LoVo (cell line): Measurements from ENCODE around the gene OR12D1.
"Not testable (repeated sequence)": the region's sequence is repeated elsewhere in the genome, so short reads cannot be mapped to it uniquely, and the experiment has no call there.

Experiments used
- DNase-seq: peaks from one replicate; pipeline ENCODE4 v3.0.0-alpha.2; 2016; ENCODE audit warnings: low spot score

Gene OR12D1

DNA sequence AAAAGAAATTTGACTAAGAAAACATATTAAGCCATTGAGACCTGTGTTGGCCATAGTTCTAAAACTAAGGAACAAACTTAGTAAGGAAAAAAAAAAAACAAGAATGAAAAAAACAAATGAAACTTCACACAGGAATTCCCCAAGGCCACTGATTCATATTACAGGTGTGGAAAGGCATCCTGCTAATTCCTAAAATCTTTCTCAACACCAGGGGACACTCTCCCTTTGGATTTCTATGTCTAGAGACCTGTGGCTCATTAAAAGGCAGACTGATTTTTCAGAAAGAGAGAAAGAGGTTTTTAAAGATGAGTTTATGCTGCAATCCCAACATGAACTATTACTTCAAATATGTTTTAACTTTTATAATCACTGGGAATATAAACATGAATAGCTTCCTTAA lies at the start of gene OR12D1:
OR12D1 (plus strand) TSS at position 341 of the 400 bp plus-strand sequence.
- DNase-seq = no peak

- no peak for DNase-seq
Measured at GRCh38 chr6:29368765-29369164, 46.0 kb upstream of the OR12D1 start, which contains the start of gene OR5V1. TSS of gene OR5V1 (minus strand) at chr6:29368865. CDS start at chr6:29356195, 12,670 bp downstream.

- no peak for DNase-seq
Measured at GRCh38 chr6:29375191-29375590, 39.5 kb upstream of the OR12D1 start, which contains the start of gene OR12D3. TSS of gene OR12D3 (minus strand) at chr6:29375291. CDS start at chr6:29375287, 4 bp downstream.

DNA sequence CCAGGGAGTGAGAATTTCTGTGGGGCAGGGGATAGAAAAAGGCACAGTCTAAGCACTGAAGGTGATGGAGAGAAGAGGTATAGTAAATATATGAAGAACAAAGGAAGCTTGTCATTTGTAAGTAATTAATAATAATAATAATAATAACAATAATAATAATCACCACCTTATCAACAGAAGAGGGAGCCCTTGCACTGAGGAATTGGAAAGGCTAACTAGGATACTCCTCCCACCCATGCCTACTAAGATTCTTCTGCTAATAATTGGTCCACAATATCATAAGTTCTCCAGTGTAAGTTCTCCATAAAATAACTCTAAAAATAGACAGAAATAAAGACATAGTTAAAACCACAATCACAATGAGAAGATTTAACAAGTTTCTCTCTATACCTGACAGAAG lies 38.7 kb upstream of the OR12D1 start:
- DNase-seq = no peak

GRCh38 chr6:29388533-29388932 lies 26.2 kb upstream of the OR12D1 start:
- DNase-seq = no peak

DNA sequence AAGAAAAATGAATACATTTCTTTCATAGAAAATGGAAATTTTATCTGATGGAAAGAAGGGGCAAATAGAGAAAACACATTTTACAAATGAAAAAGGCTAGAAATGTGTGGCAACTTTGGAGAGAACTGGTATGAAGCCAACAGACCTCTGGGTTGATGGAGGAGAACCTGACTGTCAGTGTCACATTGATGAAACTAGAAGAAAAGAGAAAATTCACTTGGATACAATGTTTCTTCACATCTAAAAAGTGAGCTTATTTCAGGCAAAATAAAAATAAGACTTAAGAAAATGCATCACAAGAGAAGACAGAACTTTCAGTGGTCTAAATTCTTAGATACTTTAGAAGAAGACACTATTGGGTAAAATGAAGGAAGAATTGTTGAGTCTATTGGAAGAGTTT lies 19.4 kb upstream of the OR12D1 start, which contains the start of gene OR12D2:
OR12D2 (plus strand) TSS at position 301 of the 400 bp plus-strand sequence. CDS start 1,069 bp downstream, outside the sequence.
- no peak for DNase-seq

DNA sequence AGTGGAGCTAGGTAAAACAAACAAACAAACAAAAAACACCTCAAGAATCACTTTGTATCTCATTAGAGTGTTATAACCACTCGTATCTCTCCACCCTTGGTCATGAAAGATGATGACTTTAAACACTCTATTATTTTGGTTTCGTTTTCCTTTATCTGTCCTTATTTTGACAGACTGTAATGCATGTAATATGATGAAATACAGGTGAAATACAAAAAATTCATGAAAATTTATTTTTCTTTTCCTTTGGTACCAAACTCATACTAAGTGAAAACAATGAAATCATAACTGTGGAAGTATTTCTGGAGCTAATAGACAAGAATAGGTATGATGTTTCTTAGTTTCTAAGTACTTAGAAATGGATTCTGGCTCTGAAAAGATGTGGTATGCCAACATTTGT lies 15.2 kb upstream of the OR12D1 start:
- DNase-seq = no peak

- DNase-seq = no peak
Measured at GRCh38 chr6:29403801-29404200, 10.9 kb upstream of the OR12D1 start.

DNA sequence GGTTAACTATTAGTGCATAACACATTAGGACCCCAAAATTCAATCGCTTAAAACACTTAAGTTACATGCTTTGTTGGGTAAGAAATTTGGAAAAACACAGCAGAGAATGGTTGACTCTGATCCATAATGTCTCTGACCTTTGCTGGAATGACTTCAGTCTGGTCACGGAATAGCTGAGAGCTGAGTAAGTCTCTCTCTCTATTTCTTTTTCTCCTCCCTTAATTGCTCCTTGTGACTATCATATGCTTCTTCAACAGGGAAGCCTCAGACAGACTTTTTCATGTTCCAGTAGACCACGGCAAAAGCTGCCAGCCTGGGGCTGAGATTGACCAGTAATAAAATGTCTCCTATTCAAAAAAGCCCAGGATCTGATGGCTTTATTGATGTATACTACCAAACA lies 4.8 kb downstream of the OR12D1 start:
- DNase-seq = no peak

- no peak for DNase-seq
Measured at GRCh38 chr6:29424168-29424567, 9.4 kb downstream of the OR12D1 start.

- no peak for DNase-seq
Measured at GRCh38 chr6:29424575-29424974, 9.8 kb downstream of the OR12D1 start.

DNA sequence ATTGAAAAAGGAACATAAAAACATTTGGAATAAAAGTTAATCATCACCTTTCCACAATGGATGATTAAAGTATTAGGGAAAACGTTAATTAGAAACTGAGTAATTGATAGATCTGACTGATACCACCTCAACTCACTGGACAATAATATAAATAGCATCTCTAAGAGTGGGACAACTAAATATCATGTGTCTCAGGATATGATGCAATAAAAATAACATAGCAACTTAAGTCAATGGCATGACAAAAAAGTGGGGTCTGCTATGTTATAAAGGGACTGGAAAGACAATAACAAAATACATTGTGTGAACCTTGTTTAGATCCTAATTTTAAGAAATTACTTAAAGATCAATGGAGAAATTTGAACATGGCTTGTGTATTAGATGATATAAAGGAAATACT lies 10.3 kb downstream of the OR12D1 start:
- no peak for DNase-seq

DNA sequence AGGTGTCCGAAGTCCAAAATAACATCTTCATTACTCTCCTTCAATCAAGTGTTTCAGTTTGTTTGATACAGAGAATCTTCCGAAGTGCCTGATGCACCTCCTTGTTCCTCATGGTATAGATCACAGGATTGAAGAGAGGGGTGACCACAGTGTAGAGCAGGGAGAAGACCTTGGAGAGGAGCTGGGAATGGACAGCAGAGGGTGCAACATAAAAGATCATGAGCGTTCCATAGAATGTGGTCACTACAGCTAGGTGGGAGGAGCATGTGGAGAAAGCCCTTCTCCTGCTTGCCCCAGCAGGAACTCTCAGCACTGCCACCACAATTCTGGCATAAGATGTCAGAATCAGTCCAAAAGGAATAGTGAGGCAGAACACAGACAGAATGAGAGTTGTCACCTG lies 11.9 kb downstream of the OR12D1 start:
- DNase-seq = no peak

DNA sequence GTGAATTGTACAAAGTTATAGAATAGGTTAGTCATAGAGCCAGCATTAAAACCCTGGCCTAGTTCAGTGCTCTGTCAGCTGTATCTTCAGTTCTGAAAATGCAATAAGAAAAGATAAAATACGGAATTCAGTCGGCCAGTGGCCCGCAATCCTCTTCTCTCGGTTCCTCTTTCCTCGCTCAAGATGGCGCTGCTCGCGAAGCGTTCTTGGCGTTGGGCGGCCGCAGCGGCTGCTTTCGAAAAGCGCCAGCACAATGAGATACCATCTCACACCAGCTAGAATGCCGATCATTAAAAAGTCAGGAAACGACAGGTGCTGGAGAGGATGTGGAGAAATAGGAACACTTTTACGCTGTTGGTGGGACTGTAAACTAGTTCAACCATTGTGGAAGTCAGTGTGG lies 22.0 kb downstream of the OR12D1 start:
- not testable (repeated sequence) for DNase-seq

- DNase-seq = no peak
Measured at GRCh38 chr6:29439006-29439405, 24.3 kb downstream of the OR12D1 start, which contains the start of gene OR10C1. TSS of gene OR10C1 (plus strand) at chr6:29439306. CDS start at chr6:29440016, 710 bp downstream.

DNA sequence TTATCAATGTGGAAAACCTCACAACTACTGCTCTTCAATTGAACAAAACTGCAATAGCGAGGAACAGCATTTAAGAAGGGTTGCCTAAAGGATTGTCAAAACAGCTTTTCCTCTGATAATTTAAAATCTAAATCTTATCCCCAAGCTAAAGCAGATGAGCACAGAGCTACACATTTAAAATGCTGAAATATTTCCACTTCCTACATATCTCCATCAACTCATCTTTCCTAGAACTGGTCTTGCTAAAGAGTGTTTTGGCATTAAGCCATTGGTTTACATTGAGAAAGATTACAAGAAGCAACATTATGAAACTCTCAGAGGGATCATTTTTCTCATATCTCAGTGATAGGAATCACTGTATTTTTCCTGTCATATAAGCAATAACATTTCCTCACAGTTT lies 28.0 kb downstream of the OR12D1 start:
- no peak for DNase-seq

- DNase-seq = not testable (repeated sequence)
Measured at GRCh38 chr6:29444031-29444430, 29.3 kb downstream of the OR12D1 start.

GRCh38 chr6:29447670-29448069 lies 32.9 kb downstream of the OR12D1 start:
- no peak for DNase-seq

GRCh38 chr6:29451471-29452193 lies 36.9 kb downstream of the OR12D1 start:
- DNase-seq = no peak

GRCh38 chr6:29456971-29457370 lies 42.2 kb downstream of the OR12D1 start, which contains the start of the genes OR11A1 and OR2H1:
TSS of gene OR11A1 (minus strand) at chr6:29457071. CDS start at chr6:29427641, 29,430 bp downstream.
TSS of gene OR2H1 (plus strand) at chr6:29457155. CDS start at chr6:29461770, 4,615 bp downstream.
- DNase-seq = no peak

DNA sequence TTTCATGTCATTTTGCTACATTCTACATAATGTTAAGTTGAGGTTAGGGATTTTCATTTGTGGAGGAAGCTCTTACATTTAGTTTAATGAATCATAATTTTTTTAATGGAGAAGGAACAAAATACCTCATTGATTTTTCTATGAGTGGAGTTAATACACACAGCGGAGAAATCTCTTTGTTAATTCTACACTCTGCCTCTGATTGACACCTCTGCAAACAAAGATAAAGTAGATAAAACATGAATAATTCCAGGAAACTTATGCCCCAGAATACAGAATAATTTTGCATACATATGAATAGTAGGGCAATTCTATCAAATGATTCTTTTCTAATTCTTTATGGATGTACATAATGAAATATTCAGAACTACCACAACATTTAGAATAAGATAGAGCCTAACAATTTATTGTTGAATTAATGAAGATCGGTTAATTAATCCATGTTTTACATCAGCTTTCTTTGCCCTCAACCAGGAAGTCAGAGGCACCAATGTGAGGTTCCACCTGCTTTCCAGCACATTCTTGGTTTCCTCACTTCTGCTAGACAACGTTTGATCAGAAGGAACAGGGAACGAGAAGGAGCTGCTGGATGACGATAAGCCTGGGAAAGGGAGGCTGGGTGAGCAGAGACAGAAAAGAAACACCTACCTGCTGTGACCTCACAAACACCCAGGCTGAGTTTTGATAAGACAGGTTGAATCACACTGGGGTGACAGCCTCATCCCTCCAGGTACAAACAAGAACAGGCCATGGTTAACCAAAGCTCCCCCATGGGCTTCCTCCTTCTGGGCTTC lies 46.5 kb downstream of the OR12D1 start:
- no peak for DNase-seq

DNA sequence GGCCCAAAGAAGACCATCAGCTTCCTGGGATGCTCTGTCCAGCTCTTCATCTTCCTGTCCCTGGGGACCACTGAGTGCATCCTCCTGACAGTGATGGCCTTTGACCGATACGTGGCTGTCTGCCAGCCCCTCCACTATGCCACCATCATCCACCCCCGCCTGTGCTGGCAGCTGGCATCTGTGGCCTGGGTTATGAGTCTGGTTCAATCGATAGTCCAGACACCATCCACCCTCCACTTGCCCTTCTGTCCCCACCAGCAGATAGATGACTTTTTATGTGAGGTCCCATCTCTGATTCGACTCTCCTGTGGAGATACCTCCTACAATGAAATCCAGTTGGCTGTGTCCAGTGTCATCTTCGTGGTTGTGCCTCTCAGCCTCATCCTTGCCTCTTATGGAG lies 47.3 kb downstream of the OR12D1 start:
- DNase-seq = no peak

DNA sequence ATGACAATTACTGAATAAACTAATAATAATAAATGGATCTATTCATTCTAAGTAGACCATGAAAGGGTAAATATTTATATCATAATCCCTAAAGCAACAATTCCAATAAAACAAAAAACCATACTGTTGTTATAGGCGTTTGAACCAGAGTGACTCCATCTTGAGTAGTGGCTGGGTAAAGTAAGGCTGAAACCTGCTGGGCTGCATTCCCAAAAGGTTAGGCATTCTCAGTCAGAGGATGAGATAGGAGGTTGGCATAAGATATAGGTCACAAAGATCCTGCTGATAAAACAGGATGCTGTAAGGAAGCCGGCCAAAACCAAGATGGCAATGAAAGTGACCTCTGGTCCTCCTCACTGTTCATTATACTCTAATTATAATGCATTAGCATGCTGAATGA lies 50.6 kb downstream of the OR12D1 start:
- no peak for DNase-seq
